Lung (tissue), 12 donors: ENCODE data around the gene TTC3. TPM values are rescaled to one million over a fixed set of nuclear protein-coding genes. Genes with fewer than 3 reads are reported as not detected.
A peak's percentile ranks its signal among the peaks of the same experiment; 100 is the strongest.

ENCODE experiments used
- ATAC-seq: fragments of 200-7000 bp; cut with Tn5 transposase; one replicate; pipeline ENCODE4 v1.9.1; 2020; ENCODE audit warnings: moderate number of reproducible peaks; ENCODE audit not compliant: insufficient read depth, low FRiP score
- DNase-seq, 3 donors: peaks; one replicate each; pipeline ENCODE4 v3.0.0-alpha.2; 2013 to 2017
- H3K27ac ChIP-seq, 2 donors: one replicate each; pipeline ENCODE4 v1.5.1; 2013; ENCODE audit warnings: mild to moderate bottlenecking in 2 of 2, moderate library complexity in 2 of 2, control low read depth in 1 of 2, inconsistent platforms in 1 of 2, low read depth in 1 of 2, low read length in 1 of 2
- H3K27me3 ChIP-seq, 3 donors: one replicate each; pipeline ENCODE4 v1.5.1; 2013; ENCODE audit warnings: low read length in 2 of 3; ENCODE audit not compliant: control insufficient read depth in 3 of 3, insufficient read depth in 3 of 3
- H3K36me3 ChIP-seq, 4 donors: one replicate each; pipeline ENCODE4 v1.5.1; 2013; ENCODE audit warnings: low read length in 4 of 4, mild to moderate bottlenecking in 1 of 4, moderate library complexity in 1 of 4; ENCODE audit not compliant: control insufficient read depth in 4 of 4, insufficient read depth in 4 of 4
- H3K4me1 ChIP-seq, 5 donors: one replicate each; pipeline ENCODE4 v1.5.1; 2013; ENCODE audit warnings: low read length in 5 of 5, mild to moderate bottlenecking in 2 of 5, moderate library complexity in 1 of 5; ENCODE audit not compliant: control insufficient read depth in 5 of 5, insufficient read depth in 5 of 5
- H3K4me3 ChIP-seq: one replicate; pipeline ENCODE4 v1.5.1; 2013; ENCODE audit warnings: mild to moderate bottlenecking, control low read depth, moderate library complexity
- H3K9ac ChIP-seq, 2 donors: one replicate each; pipeline ENCODE4 v1.5.1; 2013; ENCODE audit warnings: low read length in 2 of 2, control low read depth in 1 of 2; ENCODE audit not compliant: insufficient read depth in 1 of 2
- H3K9me3 ChIP-seq, 4 donors: one replicate each; pipeline ENCODE4 v1.5.1; 2013; ENCODE audit warnings: low read length in 3 of 4, mild to moderate bottlenecking in 1 of 4, moderate library complexity in 1 of 4; ENCODE audit not compliant: control insufficient read depth in 4 of 4, insufficient read depth in 3 of 4
- WGBS, 2 donors: extraction: QIAGEN DNeasy Blood & Tissue Kit; methylation state at CpG; one replicate each; pipeline ENCODE4 v1.1.7; 2013; 5-methylcytosine and 5-hydroxymethylcytosine counted together
- polyA plus RNA-seq, 2 donors: library from polyadenylated mRNA; stranded (reverse); fragments of 200-250 nt; gene quantifications; one replicate each; pipeline ENCODE4 v1.2.1, GENCODE V29; 2013
- total RNA-seq, 2 donors: library from RNA; depleted of rRNA in 1 of 2; stranded (reverse); fragments of >200 nt in 1 of 2; gene quantifications; one replicate each; pipeline ENCODE4 v1.2.1, GENCODE V29; 2014 to 2021
- TF ChIP-seq, protein P1 (sequence below): IDR thresholded peaks from 2 replicates; pipeline ENCODE4 v1.5.1; 2012; ENCODE audit warnings: mild to moderate bottlenecking; ENCODE audit errors: control extremely low read depth, extremely low read depth
- donor health status: control.
- donor health status: control.
- donor health status: Bipolar disorder and iron deficiency.
- donor health status: healthy.
- donor health status: DM: yes; HTN: yes; CAD: no.

The TTC3 gene
- total and polyA plus RNA-seq, 4 donors = 19.0 to 310 (median 50.9) TPM

DNA sequence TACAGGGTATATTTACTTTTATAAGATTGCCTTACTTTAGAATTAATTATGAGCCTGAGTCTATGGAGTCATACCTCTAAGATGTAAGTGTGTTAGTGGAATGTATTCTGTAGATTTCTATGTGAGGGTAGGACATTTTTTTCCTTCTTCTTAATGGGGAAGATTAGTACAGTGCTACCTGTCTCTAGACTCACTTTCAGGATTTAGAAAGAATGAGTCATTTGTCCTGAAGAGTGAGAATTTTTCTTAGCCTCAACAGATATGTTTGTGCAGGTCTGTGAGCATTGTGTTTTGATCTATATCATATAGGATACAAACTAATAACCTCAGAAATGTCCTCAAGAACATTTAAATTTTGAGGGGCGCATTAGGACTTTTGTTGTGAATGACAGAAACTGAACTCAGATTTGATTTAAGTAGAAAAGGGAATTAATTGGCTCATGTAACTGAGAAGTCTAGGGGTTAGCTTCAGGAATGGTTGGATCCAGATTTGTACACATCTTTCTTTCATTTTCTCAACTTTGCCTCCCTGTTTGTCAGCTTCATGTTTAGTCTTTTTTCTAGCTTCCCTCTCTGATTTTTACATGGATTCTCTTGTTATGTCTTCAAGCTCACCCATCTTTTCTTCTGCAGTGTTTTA lies 45.3 kb downstream of the TTC3 start:
- H3K36me3 ChIP-seq = peaks cover 0 to 8% (median 4%) of the 10 kb centered on the region in 4 donors
- 0 to 63% methylated on average over 1 of the region's 1 CpG for WGBS, 2 donors
- H3K4me1 ChIP-seq = no peaks in the 10 kb centered on the region
- no peaks in the 10 kb centered on the region for H3K27me3 ChIP-seq
- H3K9ac ChIP-seq = no peak overlapping the region
- H3K4me3 ChIP-seq = no peak overlapping the region
- no peak for ATAC-seq
- no peak for DNase-seq
- no peaks in the 10 kb centered on the region for H3K9me3 ChIP-seq
- no peak overlapping the region for H3K27ac ChIP-seq
- TF ChIP-seq, protein P1, sequence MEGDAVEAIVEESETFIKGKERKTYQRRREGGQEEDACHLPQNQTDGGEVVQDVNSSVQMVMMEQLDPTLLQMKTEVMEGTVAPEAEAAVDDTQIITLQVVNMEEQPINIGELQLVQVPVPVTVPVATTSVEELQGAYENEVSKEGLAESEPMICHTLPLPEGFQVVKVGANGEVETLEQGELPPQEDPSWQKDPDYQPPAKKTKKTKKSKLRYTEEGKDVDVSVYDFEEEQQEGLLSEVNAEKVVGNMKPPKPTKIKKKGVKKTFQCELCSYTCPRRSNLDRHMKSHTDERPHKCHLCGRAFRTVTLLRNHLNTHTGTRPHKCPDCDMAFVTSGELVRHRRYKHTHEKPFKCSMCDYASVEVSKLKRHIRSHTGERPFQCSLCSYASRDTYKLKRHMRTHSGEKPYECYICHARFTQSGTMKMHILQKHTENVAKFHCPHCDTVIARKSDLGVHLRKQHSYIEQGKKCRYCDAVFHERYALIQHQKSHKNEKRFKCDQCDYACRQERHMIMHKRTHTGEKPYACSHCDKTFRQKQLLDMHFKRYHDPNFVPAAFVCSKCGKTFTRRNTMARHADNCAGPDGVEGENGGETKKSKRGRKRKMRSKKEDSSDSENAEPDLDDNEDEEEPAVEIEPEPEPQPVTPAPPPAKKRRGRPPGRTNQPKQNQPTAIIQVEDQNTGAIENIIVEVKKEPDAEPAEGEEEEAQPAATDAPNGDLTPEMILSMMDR = no peak

DNA sequence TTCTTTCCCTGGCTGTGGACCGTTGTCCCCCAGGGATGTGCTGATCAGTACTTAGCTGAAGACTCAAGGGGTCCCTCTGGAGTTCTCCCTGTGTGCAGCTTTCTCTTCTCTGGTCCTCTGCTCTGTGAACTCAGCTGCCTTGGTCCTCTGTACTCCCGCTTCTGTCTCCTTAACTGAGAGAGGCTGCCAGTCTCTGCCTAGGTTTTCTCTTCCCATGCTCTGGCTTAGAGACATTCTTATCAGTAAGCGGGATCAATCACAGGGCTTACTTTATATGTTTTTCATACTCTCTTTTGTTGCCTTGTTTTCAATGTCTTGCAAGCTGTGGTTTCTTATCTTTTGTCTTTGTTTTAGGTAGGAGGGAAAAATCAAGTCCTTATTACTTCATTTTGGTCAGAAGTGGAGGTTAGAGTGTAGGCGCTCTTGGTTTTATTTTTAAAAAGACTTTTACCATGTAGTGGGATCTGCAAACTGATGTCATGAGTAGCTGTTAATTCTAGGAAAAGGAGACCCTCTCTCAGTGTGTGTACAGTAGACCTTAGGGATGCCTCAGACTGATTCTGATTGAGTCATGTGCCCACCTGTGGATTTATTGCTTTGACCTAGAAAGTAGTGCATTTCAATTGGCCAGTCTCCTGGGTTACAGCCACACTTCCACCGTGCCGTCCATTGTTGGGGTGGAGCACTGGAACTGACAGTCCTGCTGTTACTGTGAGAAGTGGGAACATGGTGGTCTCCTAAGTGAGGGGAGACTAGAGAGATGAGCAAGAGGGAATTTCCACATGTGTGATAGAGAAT lies 46.6 kb downstream of the TTC3 start:
- TF ChIP-seq, protein P1 = no peak
- H3K36me3 ChIP-seq = peaks cover 0 to 12% (median 7%) of the 10 kb centered on the region in 4 donors
- H3K9me3 ChIP-seq = no peaks in the 10 kb centered on the region
- H3K27me3 ChIP-seq = no peaks in the 10 kb centered on the region
- H3K4me3 ChIP-seq = no peak overlapping the region
- no peak overlapping the region for H3K9ac ChIP-seq
- no peak overlapping the region for H3K27ac ChIP-seq
- ATAC-seq (no peak), DNase-seq (no peak)
- H3K4me1 ChIP-seq = no peaks in the 10 kb centered on the region
- WGBS, 2 donors = 86 to 93% methylated on average over 6 of the region's 6 CpGs

DNA sequence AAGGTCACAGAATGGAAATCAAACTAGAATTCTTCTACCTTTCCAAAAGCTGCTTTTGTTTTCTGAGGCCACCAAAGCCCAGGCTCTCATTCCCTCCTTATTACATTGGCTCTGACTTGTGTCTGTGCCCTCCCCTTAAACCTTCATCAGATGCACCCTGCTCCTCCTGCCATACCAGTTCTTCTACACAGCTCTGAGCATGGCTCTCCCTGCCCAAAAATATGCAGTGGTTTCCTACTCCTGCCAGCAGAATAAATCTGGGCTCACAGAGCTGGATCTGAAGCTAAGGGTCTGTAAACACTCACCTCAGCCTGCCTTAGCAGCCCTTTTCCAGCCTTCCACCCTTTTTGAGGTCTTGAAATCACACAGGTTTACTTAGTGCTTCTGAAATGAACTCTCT lies 55.0 kb downstream of the TTC3 start:
- H3K4me1 ChIP-seq = no peaks in the 10 kb centered on the region
- no peak overlapping the region for H3K27ac ChIP-seq
- DNase-seq = peak; percentile 19 to 59 (median 46)
- H3K36me3 ChIP-seq = peaks cover 8 to 37% (median 16%) of the 10 kb centered on the region in 4 donors
- no peak overlapping the region for H3K9ac ChIP-seq
- no peaks in the 10 kb centered on the region for H3K9me3 ChIP-seq
- TF ChIP-seq, protein P1 = no peak
- H3K27me3 ChIP-seq = no peaks in the 10 kb centered on the region
- ATAC-seq = no peak
- H3K4me3 ChIP-seq = no peak overlapping the region
